Measurements from ENCODE around the gene SPOCK1. TPM values are rescaled to one million over a fixed set of nuclear protein-coding genes. Genes with fewer than 3 reads are reported as not detected.

Gene SPOCK1
- total and polyA plus RNA-seq, 9 of the 15 experiments (the other 6 are each of a cell fraction or from before 2014, with no cell fraction given), result 0.01 to 0.35 (median 0.04) TPM; not detected in 6

DNA sequence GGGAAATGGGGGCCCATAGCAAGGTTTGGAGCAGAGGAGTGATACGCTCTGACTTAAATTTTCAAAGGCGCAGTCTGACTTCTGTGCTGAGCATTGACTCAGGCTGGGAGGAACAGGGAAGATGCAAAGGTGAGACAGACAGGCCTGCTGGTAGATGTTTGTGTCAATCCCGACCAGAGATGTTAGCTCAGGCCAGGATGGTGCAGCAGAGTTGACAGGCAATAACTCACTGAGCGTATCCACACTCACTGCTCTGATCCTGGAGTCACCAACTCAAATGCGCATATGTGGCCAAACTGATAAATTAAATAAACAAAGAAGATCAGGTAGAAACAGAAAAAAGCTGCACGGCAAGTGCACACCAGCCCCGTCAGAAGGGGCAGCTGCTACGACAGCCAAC lies 95.3 kb downstream of the SPOCK1 start:
- Histone ChIP-seq H3K4me1 (replicated peaks in 1 of 2; ENCODE audit: control insufficient read depth in 2 of 2, insufficient read depth in 2 of 2, low read length in 2 of 2) (no peaks in the 10 kb centered on the region), H3K36me3 (ENCODE audit: control insufficient read depth, insufficient read depth, low read length) (no peaks in the 10 kb centered on the region), H3K4me2 (ENCODE audit: insufficient read depth, low read length) (no peak overlapping the region), H3K9me3 (replicated peaks; ENCODE audit: control insufficient read depth, insufficient read depth, low read depth, low read length) (no peaks in the 10 kb centered on the region), H4K20me1 (replicated peaks; ENCODE audit: control insufficient read depth, insufficient read depth, low read length) (no peaks in the 10 kb centered on the region), H3K4me3 (no peak overlapping the region), H3K27me3 (ENCODE audit: control insufficient read depth in 2 of 2, insufficient read depth in 2 of 2, low read length in 2 of 2) (peaks cover 0 to 6% of the 10 kb centered on the region in 2 experiments; a peak in 1 of 5 replicates), H3K9me1 (ENCODE audit: control insufficient read depth, insufficient read depth, low read length) (no peaks in the 10 kb centered on the region), H3K27ac (ENCODE audit: extremely low read depth, low read depth, low read length) (no peak overlapping the region), H3K79me2 (ENCODE audit: control insufficient read depth, insufficient read depth, low read length) (no peaks in the 10 kb centered on the region), H2AFZ (ENCODE audit: low read depth, low read length) (no peak overlapping the region), H3K9ac (ENCODE audit: insufficient read depth in 1 of 2, low read depth in 2 of 2, low read length in 2 of 2) (no peak overlapping the region)
- no TSS peak for BruUV-seq (replicated peaks)
- FAIRE-seq (no peak), ATAC-seq (no peak), DNase-seq (ENCODE audit: extremely low read depth in 1 of 4, low spot score in 3 of 4) (no peak)
- 3% methylated on average over 8 of the region's 8 CpGs for WGBS (ENCODE audit: insufficient coverage, low coverage, missing lambda C conversion rate)
- ChIA-PET CTCF (ENCODE audit: low intra/inter-chr PET ratio) (no interaction called here), POLR2A (no interaction called here)
- TF ChIP-seq ZNF77 (CRISPR knock-in tag; IDR thresholded peaks at IDR 0.05), result no peak
- no peak for TF ChIP-seq XRCC4 (IDR thresholded peaks at IDR 0.05; ENCODE audit: extremely low read depth, insufficient read depth, insufficient read length)
- TF ChIP-seq HDAC8 (tag; IDR thresholded peaks at IDR 0.05), result no peak
- TF ChIP-seq TCF7 (IDR thresholded peaks at IDR 0.05; ENCODE audit: borderline replicate concordance), result no peak
- TF ChIP-seq ZNF766 (CRISPR knock-in tag; conservative IDR thresholded peaks at IDR 0.05), result no peak
- no peak for TF ChIP-seq NCOR1 (IDR thresholded peaks at IDR 0.05)
- TF ChIP-seq MEF2A (IDR thresholded peaks at IDR 0.05; ENCODE audit: control insufficient read depth, low read depth, low read length), result no peak
- no peak for TF ChIP-seq NEUROD1 (IDR thresholded peaks at IDR 0.05; ENCODE audit: borderline replicate concordance, low read depth, low read length, partially characterized antibody)
- no peak for TF ChIP-seq ZNF274 (IDR thresholded peaks at IDR 0.05; ENCODE audit: borderline replicate concordance, low read depth, low read length)
- no peak for TF ChIP-seq TGIF2 (CRISPR knock-in tag; IDR thresholded peaks at IDR 0.05)
- TF ChIP-seq ZFP36 (IDR thresholded peaks at IDR 0.05; ENCODE audit: low read depth, low read length, partially characterized antibody), result no peak
- no peak for TF ChIP-seq CBX3 (IDR thresholded peaks at IDR 0.05; ENCODE audit: borderline replicate concordance in 1 of 2, low read length in 2 of 2)
- no peak for TF ChIP-seq PHF20 (IDR thresholded peaks at IDR 0.05; ENCODE audit: partially characterized antibody)
- no peak for TF ChIP-seq DIDO1 (tag; IDR thresholded peaks at IDR 0.05; ENCODE audit: low read depth)
- TF ChIP-seq, protein P1, sequence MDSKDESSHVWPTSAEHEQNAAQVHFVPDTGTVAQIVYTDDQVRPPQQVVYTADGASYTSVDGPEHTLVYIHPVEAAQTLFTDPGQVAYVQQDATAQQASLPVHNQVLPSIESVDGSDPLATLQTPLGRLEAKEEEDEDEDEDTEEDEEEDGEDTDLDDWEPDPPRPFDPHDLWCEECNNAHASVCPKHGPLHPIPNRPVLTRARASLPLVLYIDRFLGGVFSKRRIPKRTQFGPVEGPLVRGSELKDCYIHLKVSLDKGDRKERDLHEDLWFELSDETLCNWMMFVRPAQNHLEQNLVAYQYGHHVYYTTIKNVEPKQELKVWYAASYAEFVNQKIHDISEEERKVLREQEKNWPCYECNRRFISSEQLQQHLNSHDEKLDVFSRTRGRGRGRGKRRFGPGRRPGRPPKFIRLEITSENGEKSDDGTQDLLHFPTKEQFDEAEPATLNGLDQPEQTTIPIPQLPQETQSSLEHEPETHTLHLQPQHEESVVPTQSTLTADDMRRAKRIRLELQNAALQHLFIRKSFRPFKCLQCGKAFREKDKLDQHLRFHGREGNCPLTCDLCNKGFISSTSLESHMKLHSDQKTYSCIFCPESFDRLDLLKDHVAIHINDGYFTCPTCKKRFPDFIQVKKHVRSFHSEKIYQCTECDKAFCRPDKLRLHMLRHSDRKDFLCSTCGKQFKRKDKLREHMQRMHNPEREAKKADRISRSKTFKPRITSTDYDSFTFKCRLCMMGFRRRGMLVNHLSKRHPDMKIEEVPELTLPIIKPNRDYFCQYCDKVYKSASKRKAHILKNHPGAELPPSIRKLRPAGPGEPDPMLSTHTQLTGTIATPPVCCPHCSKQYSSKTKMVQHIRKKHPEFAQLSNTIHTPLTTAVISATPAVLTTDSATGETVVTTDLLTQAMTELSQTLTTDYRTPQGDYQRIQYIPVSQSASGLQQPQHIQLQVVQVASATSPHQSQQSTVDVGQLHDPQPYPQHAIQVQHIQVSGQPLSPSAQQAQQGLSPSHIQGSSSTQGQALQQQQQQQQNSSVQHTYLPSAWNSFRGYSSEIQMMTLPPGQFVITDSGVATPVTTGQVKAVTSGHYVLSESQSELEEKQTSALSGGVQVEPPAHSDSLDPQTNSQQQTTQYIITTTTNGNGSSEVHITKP (IDR thresholded peaks at IDR 0.05; ENCODE audit: partially characterized antibody), result no peak
- in situ Hi-C loops (cut with MboI) (no loop called here), intact Hi-C loops (cut with micrococcal nuclease) (no loop called here)
